HUES48 (cell line): ENCODE results near the gene SCUBE2.
"Not testable (repeated sequence)": the region's sequence is repeated elsewhere in the genome, so short reads cannot be mapped to it uniquely, and the experiment has no call there.

Source experiments
- H3K27ac ChIP-seq: one replicate; pipeline ENCODE4 v1.7.0; 2013; ENCODE audit warnings: low read depth, low read length, inconsistent platforms
- H3K27me3 ChIP-seq: 2 replicates; pipeline ENCODE4 v1.6.1; 2013; ENCODE audit warnings: mild to moderate bottlenecking, low read length; ENCODE audit not compliant: control insufficient read depth, insufficient read depth
- H3K36me3 ChIP-seq: 2 replicates; pipeline ENCODE4 v1.6.1; 2013; ENCODE audit warnings: low read length; ENCODE audit not compliant: control insufficient read depth, insufficient read depth
- H3K4me1 ChIP-seq: 2 replicates; pipeline ENCODE4 v1.6.1; 2013; ENCODE audit warnings: mild to moderate bottlenecking, low read length; ENCODE audit not compliant: control insufficient read depth, insufficient read depth
- H3K4me3 ChIP-seq: 2 replicates; pipeline ENCODE4 v1.5.1; 2013; ENCODE audit warnings: mild to moderate bottlenecking, low read depth, low read length
- H3K9ac ChIP-seq: 2 replicates; pipeline ENCODE4 v1.6.1; 2013; ENCODE audit warnings: mild to moderate bottlenecking, low read depth, low read length, moderate library complexity
- H3K9me3 ChIP-seq: 2 replicates; pipeline ENCODE4 v1.6.1; 2013; ENCODE audit warnings: low read length; ENCODE audit not compliant: control insufficient read depth, insufficient read depth

SCUBE2 gene

DNA sequence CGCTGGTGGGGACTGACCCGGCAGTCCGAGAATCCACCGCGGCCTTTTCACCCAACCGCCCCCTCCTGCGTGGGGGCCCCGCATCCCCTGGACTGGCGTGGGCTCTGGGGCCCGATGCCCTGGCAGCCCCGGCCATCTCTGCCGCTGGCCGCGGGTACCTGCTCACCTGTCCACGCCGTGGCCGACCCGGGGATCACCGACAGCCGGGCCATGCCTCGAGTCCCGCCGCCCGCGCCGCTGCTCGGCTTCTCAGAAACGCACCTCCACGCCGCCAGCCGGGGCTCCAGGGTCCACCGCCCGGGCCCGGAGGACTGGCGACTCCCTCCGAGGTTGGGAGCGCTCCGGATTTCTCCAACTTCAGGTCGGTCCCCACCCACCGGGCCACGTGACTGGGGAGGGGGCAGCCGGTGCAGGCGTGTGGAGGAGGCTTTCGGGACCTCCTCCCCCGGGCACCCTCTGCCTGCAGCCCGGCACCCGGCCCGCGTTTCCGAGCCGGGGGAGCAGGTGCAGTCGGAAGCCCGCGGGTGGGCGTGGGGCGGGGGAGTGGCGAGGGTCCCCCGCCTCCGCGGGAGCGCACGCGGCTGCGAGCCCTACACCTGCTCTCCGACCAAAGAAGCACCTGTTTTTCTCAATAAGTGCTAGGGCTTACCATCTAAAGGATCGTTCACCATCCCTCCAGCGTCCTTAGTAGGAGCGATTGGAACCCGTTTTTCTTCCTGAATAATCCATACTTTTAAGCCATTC is 87.0 kb downstream of the SCUBE2 start:
- Histone ChIP-seq H3K36me3 (no peaks in the 10 kb centered on the region), H3K4me3 (peak overlapping the region; percentile 69), H3K9ac (no peak overlapping the region), H3K9me3 (no peaks in the 10 kb centered on the region), H3K27me3 (peaks cover 65% of the 10 kb centered on the region), H3K4me1 (peaks cover 6% of the 10 kb centered on the region; the same call in 1 of the 2 replicates), H3K27ac (no peak overlapping the region)

DNA sequence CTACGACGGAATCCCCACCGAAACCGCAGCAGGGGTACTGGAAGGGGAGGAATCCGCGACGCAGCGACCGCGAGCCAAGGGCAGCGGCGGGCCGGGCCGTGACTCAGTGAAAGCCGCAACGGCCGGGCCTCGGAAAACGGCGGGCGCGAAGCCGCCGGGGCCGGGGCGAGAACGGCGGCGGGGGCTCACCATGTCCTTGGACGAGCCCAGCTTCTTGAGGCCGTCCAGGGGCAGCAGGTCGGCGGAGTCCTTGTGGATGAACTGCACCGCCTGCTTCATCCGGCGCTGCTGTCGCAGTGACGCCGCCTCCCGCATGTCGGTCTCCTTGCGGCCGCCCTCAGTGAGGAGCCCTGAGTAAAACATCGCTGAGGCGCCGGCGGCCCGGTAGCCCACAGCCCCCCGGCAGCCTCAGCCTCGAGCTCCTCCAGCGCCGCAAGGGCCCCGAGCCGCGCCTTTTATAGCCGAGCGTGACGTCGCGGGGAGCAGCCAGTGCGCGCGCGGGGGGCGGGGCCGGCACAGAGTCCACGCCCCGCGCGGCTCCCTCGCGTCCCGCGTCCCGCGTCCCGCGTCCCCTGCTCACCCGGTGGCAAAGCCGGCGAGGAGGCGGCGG is 87.7 kb downstream of the SCUBE2 start, which contains the start of gene NRIP3:
TSS of gene NRIP3 (minus strand) at position 429 of the 610 bp plus-strand sequence. CDS start at position 363, 66 bp downstream.
- H3K9me3 ChIP-seq = no peaks in the 10 kb centered on the region
- H3K9ac ChIP-seq = no peak within 1 kb of the TSS
- H3K27ac ChIP-seq = no peak within 1 kb of the TSS
- peak within 1 kb of the TSS; percentile 69 for H3K4me3 ChIP-seq
- peaks cover 6% of the 10 kb centered on the region; the same call in 1 of the 2 replicates for H3K4me1 ChIP-seq
- H3K36me3 ChIP-seq = no peaks in the 10 kb centered on the region
- H3K27me3 ChIP-seq = peaks cover 65% of the 10 kb centered on the region

DNA sequence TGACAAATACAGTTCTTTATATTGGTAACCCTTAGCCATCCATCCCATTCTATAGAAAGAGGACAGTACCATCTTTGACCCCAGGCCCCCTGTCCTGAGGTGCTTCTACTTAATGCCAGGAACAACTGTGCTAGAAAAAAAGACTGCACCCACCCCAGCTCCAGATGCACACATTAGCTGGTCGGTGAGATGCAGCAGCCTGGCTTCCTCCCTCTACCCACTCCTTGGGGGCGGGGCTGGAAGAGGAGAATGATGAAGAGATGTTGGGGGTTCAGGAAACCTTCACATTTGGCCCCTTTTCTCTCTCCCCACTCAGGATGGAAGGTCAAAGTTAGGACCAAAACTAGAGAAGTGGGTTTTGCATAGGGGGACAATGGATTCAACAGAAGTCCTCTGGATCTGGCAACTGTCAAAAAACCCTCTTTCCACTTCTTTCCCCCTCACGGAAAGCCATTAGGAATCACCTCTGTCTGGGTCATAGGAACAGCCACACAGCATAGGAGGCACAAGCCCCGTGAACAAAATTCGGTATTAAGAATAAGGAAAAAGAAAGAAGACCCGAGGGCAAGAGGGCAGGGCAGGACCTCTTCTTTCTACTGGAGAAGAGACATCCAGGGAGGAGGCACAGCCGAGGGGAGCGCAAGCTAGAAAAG is 88.4 kb downstream of the SCUBE2 start:
- Histone ChIP-seq H3K27ac (no peak overlapping the region), H3K4me1 (peaks cover 6% of the 10 kb centered on the region; the same call in 1 of the 2 replicates), H3K36me3 (no peaks in the 10 kb centered on the region), H3K9ac (no peak overlapping the region), H3K4me3 (peak overlapping the region; percentile 69), H3K27me3 (peaks cover 65% of the 10 kb centered on the region), H3K9me3 (no peaks in the 10 kb centered on the region)

DNA sequence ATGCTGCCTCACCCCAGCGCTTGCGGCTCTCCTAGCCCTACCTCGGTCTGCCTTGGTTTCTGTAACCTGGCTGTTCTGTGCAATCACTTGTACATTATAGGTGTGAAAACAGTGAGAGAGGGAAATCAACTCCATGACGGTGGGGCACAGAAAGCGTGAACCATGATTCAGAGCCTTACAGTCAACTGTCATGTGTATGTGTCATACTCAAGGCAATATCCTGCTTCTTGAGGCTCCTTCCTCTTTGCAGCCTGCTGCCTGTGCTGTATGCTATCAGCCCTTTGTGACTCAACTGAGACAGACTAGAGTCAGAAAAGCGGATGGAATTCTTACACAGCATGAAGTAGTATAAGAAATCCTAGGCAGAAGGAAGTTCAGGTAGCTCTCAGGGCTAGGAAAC is 89.7 kb downstream of the SCUBE2 start:
- H3K4me3 ChIP-seq = no peak overlapping the region
- peaks cover 60% of the 10 kb centered on the region for H3K27me3 ChIP-seq
- no peak overlapping the region for H3K27ac ChIP-seq
- H3K9me3 ChIP-seq = no peaks in the 10 kb centered on the region
- peaks cover 6% of the 10 kb centered on the region; the same call in 1 of the 2 replicates for H3K4me1 ChIP-seq
- H3K36me3 ChIP-seq = no peaks in the 10 kb centered on the region
- no peak overlapping the region for H3K9ac ChIP-seq

DNA sequence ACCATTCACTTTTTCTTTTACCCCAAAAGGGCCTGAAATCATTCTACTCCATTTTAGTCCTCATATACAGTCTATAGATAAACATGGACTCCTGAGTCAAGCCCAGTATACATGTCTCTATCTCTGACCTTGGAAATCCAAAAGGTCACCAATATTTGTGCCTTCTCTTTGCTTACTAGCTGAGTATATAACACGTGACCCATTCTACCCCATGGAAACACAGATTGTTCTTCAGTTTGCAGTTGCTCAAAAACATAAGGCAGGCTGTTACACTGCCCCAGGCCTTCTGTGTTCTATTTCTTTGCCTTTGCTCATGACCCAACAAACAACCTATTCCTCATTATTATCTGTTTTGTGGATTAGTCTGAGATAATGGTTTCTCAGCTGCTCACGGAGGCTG is 93.4 kb downstream of the SCUBE2 start:
- no peak overlapping the region for H3K9ac ChIP-seq
- H3K27ac ChIP-seq = no peak overlapping the region
- peaks cover 23% of the 10 kb centered on the region for H3K27me3 ChIP-seq
- peaks cover 4% of the 10 kb centered on the region; the same call in 1 of the 2 replicates for H3K4me1 ChIP-seq
- H3K4me3 ChIP-seq = no peak overlapping the region
- no peaks in the 10 kb centered on the region for H3K36me3 ChIP-seq
- H3K9me3 ChIP-seq = no peaks in the 10 kb centered on the region

DNA sequence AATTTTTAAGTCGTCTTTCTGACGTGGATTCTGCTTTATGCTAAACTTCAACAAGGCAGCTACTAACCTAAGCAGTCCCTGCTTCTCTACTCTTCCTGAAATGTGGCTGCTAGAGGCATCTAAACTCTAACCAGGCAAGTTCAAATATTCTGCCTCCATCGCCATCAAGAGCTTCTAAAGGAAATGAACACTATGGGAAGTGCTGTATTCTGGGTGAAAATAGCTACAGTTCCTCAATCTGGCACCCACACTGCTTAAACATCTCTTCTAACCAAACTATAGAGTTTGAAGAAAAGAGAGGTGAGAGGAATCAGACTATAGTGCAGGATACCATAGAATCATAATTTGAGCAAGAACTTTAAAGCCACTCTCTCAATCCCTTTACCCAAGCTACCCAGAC is 93.9 kb downstream of the SCUBE2 start:
- Histone ChIP-seq H3K27me3 (peaks cover 17% of the 10 kb centered on the region), H3K9me3 (no peaks in the 10 kb centered on the region), H3K27ac (no peak overlapping the region), H3K36me3 (no peaks in the 10 kb centered on the region), H3K4me3 (no peak overlapping the region), H3K9ac (no peak overlapping the region), H3K4me1 (no peaks in the 10 kb centered on the region)

DNA sequence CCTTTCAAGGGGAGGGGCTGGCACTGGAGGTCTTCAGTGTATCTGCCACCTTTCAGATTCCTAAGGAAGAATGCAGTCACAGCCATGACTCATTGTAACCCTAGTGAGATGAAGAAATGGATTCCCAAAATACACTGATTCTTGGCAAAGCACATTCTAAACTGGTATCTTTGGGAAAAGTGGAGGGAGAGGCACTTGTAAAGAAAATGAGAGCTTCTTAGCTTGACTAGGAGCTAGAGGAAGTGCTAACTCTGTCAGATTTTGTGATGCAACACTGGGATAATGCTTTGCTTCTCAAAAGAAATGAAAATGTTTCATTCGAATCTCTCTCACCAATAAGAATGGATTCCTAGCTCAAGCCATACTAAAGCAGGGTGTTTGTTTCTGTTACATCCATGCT is 101.9 kb downstream of the SCUBE2 start:
- no peaks in the 10 kb centered on the region for H3K27me3 ChIP-seq
- no peak overlapping the region for H3K4me3 ChIP-seq
- no peaks in the 10 kb centered on the region for H3K36me3 ChIP-seq

DNA sequence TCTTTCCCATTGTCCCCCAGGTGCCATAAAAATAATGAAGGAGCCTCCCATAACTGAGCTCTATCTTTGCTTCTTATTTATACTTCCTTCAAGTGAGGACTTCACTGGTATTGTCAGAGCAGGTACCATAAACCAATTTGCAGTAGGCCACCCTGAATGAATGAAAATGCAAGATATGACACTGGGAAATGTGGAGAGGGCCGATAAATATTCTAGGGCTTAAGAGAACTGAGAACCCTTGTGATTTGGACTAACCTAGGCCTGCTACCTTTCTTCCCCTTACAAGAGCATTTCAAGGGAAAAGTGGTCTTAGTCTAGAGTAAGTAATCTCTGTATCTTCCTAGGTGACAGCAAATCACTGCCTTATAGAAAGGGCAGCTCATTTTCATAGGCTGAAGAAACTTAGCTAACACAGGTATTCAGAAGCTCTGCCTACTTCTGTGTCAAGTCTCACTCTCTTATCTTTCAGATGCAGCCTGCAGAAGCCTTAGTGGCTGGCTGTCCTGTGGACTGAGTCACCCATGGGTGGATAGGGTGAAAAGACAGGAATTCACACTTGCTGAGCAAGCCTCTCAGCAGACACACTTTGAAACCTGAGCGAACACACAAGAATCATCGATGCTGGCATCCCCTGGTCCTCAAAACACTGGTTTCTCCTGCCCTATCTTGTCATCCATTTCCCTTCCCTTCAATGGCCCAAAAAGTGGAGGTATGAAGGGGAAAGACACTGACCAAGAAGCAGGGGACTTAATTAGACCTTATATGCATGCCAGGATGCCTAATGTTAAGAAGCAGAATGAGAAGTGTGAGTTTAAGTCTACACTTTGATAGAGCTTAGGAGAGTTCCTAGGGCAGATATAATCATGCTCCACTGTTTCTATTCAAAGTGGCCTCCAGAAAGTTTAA is 102.8 kb downstream of the SCUBE2 start:
- Histone ChIP-seq H3K27me3 (no peaks in the 10 kb centered on the region), H3K4me1 (no peaks in the 10 kb centered on the region), H3K4me3 (no peak overlapping the region), H3K9me3 (no peaks in the 10 kb centered on the region), H3K9ac (no peak overlapping the region), H3K27ac (no peak overlapping the region), H3K36me3 (no peaks in the 10 kb centered on the region)

More for the DNA sequence above, 101.9 kb downstream of the SCUBE2 start:
- no peak overlapping the region for H3K9ac ChIP-seq
- no peaks in the 10 kb centered on the region for H3K4me1 ChIP-seq
- no peak overlapping the region for H3K27ac ChIP-seq
- H3K9me3 ChIP-seq = no peaks in the 10 kb centered on the region

DNA sequence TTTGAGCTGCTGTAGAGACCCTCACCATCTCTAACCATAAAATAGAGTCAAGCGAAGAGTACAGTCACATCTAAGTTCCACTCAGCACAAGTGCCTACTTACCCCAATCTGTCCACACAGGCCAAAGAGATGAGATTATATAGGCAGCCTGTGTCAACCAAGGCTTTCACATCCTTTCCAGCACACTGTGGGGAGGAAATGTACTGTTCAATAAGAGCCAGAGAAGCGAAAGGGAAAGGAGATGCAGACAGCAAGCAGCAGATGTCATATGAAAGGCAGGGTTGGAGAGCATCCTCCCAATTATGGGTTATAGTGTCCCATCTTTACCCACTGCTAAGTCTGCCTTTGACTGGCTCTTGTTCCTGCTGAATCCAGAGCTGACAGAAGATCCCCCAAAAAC is 104.0 kb downstream of the SCUBE2 start:
- Histone ChIP-seq H3K36me3 (no peaks in the 10 kb centered on the region), H3K4me3 (no peak overlapping the region), H3K9me3 (no peaks in the 10 kb centered on the region), H3K4me1 (no peaks in the 10 kb centered on the region), H3K27me3 (no peaks in the 10 kb centered on the region), H3K27ac (no peak overlapping the region), H3K9ac (no peak overlapping the region)

DNA sequence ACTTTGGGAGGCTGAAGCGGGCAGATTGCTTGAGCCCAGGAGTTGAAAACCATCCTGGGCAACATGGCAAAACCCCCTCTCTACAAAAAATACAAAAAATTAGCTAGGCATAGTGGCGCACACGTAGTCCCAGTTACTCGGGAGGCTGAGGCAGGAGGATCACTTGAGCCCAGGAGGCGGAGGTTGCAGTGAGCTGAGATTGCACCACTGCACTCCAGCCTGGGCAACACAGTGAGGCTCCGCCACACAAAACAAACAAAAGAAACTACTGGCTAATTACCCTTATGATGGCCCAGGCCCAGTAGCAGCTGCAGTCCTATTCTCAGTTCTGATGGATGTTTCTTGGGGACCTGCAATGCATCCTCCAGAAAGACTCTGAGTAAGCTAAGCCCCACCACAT is 104.6 kb downstream of the SCUBE2 start:
- H3K27ac ChIP-seq, H3K27me3 ChIP-seq, H3K4me3 ChIP-seq, H3K9me3 ChIP-seq, H3K4me1 ChIP-seq, H3K9ac ChIP-seq, H3K36me3 ChIP-seq: not testable (repeated sequence)
